ENCODE data around the gene ZSCAN29. TPM values are rescaled to one million over a fixed set of nuclear protein-coding genes. Genes with fewer than 3 reads are reported as not detected.

ZSCAN29 gene
- total RNA-seq, 4 donors from 2014 or later = 25.1 to 33.7 (median 29.8) TPM

DNA sequence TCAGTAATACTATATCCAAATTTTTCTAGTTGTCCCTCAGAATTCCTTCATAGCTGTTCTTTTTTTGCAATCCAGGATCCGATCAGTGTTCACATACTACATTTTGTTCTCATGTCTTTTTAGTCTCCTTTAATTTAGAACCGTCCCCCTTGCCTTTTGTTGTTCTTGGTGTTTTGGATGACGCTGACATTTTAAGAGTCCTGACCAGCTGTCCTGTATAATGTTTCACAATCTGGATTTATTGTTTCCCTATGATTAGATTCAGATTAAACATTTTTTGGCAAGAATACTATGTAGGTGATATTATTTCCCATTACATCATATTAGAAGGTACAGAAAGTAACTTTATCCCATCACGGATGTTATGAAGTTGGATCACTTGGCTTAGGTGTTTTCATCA lies 11.5 kb upstream of the ZSCAN29 start:
- Histone ChIP-seq H3K4me3 (no peak overlapping the region), H3K36me3 (peaks cover 0 to 50% (median 23%) of the 10 kb centered on the region in 4 donors), H3K9me3 (no peaks in the 10 kb centered on the region), H3K27me3 (no peaks in the 10 kb centered on the region), H3K27ac (no peak overlapping the region), H3K4me1 (no peaks in the 10 kb centered on the region)
- in situ Hi-C loops (cut with MboI; ENCODE audit: low pct_ligation_motif_present in 1 of 4, low pct_unique_long_range_greater_than_20kb in 1 of 4, low sequenced_read_pairs in 3 of 4) = no loop called here
- no peak for DNase-seq
- whole genome bisulfite sequencing, 2 donors (ENCODE audit: low coverage in 1 of 2) = 91 to 95% methylated on average over 4 of the region's 4 CpGs
- no peak for TF ChIP-seq POLR2AphosphoS5 (IDR thresholded peaks at IDR 0.05)
- no peak for TF ChIP-seq POLR2A (IDR thresholded peaks at IDR 0.05)
- TF ChIP-seq, protein P1, sequence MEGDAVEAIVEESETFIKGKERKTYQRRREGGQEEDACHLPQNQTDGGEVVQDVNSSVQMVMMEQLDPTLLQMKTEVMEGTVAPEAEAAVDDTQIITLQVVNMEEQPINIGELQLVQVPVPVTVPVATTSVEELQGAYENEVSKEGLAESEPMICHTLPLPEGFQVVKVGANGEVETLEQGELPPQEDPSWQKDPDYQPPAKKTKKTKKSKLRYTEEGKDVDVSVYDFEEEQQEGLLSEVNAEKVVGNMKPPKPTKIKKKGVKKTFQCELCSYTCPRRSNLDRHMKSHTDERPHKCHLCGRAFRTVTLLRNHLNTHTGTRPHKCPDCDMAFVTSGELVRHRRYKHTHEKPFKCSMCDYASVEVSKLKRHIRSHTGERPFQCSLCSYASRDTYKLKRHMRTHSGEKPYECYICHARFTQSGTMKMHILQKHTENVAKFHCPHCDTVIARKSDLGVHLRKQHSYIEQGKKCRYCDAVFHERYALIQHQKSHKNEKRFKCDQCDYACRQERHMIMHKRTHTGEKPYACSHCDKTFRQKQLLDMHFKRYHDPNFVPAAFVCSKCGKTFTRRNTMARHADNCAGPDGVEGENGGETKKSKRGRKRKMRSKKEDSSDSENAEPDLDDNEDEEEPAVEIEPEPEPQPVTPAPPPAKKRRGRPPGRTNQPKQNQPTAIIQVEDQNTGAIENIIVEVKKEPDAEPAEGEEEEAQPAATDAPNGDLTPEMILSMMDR (IDR thresholded peaks at IDR 0.05) = no peak
- TF ChIP-seq EP300 (IDR thresholded peaks at IDR 0.05; ENCODE audit: low read depth) = no peak
- intact Hi-C loops (cut with DNase I; ENCODE audit: low total_unique reads) = no loop called here

DNA sequence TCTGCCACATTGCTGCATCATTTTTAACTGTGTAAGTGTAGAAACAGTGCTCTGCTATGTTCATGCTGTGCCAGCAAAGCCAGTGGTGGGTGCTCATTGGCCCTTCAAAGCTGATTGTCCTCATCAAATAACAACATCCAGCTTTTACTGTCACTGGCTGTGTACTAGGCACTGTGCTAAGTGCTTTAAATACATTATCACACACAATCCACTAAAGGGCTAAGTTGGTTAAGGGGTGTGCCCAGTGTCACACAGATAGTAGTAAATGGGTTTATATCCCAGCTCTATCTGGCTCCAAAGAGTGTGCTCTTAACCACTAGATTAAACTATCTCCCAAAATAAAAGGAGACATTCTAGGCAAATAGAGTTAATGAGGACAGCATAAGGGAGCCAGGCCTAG lies 7.8 kb upstream of the ZSCAN29 start:
- no peak overlapping the region for H3K4me3 ChIP-seq
- TF ChIP-seq EP300 (IDR thresholded peaks at IDR 0.05; ENCODE audit: low read depth) (no peak), POLR2A (IDR thresholded peaks at IDR 0.05) (no peak), POLR2AphosphoS5 (IDR thresholded peaks at IDR 0.05) (no peak)
- TF ChIP-seq, protein P1 (IDR thresholded peaks at IDR 0.05) = no peak
- in situ Hi-C loops (cut with MboI; ENCODE audit: low pct_ligation_motif_present in 1 of 4, low pct_unique_long_range_greater_than_20kb in 1 of 4, low sequenced_read_pairs in 3 of 4) = no loop called here
- no peaks in the 10 kb centered on the region for H3K27me3 ChIP-seq
- H3K27ac ChIP-seq = no peak overlapping the region
- H3K9me3 ChIP-seq = no peaks in the 10 kb centered on the region
- intact Hi-C loops (cut with DNase I; ENCODE audit: low total_unique reads) = no loop called here
- DNase-seq = no peak
- H3K36me3 ChIP-seq = peaks cover 0 to 20% (median 9%) of the 10 kb centered on the region in 4 donors
- H3K4me1 ChIP-seq = no peaks in the 10 kb centered on the region

DNA sequence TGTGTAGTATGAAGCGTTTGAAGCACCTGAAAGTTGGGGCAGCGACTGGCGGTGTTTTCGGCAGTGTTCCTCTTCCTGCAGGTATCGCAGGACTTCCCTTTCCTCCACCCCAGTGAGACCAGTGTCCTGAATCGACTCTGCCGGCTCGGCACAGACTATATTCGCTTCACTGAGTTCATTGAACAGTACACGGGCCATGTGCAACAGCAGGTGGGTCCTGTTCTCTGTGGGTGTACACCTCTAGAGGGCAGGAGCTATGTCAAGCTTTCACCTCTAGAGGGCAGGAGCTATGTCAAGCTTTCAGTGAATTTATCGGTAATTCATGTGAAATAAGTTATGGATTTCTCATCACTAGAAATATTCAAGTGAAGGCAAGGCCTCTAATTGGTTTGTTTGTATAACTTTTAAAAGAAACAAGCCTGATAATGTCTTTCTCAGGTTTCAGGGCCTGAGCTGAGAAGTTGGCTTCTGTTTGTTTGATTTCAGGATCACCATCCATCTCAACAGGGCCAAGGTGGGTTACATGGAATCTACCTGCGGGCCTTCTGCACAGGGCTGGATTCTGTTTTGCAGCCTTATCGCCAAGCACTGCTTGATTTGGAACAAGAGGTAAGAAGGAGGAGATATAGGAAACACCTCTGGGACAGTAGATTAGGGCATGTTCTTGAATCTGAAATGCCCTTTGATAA lies 5.3 kb upstream of the ZSCAN29 start:
- Histone ChIP-seq H3K4me1 (peaks cover 7 to 15% (median 11%) of the 10 kb centered on the region in 4 donors), H3K4me3 (no peak overlapping the region), H3K9me3 (no peaks in the 10 kb centered on the region), H3K36me3 (peaks cover 0 to 10% (median 0%) of the 10 kb centered on the region in 4 donors), H3K27ac (no peak overlapping the region), H3K27me3 (no peaks in the 10 kb centered on the region)
- intact Hi-C loops (cut with DNase I; ENCODE audit: low total_unique reads) (no loop called here), in situ Hi-C loops (cut with MboI; ENCODE audit: low pct_ligation_motif_present in 1 of 4, low pct_unique_long_range_greater_than_20kb in 1 of 4, low sequenced_read_pairs in 3 of 4) (no loop called here)
- DNase-seq = peak; percentile 17
- TF ChIP-seq POLR2AphosphoS5 (IDR thresholded peaks at IDR 0.05) = no peak
- TF ChIP-seq, protein P1 (IDR thresholded peaks at IDR 0.05) = peak; percentile 49 to 66 (median 58)
- WGBS, 2 donors (ENCODE audit: low coverage in 1 of 2) = 81 to 97% methylated on average over 6 to 13 of the region's 13 CpGs

DNA sequence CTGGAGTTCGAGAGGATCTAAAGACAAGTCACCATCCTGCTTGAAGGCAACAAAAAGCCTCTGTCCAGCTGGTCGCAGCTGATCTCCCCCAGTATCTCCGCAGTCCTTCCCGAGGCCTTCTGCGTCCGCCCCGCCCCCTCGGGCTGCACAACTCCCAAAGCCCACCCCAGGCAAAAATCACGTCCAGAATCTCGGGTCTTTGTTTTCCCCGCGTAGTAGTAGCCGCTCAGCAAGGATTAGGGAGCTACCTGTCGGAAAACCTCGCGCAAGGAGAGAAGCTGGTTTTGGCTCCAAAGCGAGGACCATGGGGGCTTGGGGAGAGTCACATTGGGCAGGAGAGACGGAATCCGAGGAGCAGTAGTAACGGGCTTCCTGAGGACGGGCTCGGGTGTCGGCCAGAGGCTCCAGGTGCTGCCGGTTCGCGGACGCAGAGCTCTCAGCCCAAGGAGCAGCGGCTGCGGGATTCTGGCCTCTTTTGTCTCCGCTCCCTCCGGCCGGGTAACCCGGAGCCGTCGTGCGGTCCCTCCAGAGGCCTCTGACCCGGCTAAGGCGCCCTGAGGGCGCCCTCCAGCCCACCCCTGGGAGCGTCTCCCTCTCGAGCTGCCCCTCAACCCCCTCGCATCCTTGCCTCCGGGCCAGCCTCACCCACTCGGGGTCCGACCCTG lies 401 bp downstream of the ZSCAN29 start:
- Histone ChIP-seq H3K27me3 (no peaks in the 10 kb centered on the region), H3K4me3 (peak overlapping the region; percentile 56 to 67 (median 67)), H3K27ac (peak overlapping the region; percentile 80 to 85 (median 81)), H3K4me1 (peaks cover 7 to 32% (median 27%) of the 10 kb centered on the region in 4 donors), H3K36me3 (peaks cover 0 to 12% (median 6%) of the 10 kb centered on the region in 4 donors), H3K9me3 (no peaks in the 10 kb centered on the region)
- no peak for TF ChIP-seq POLR2AphosphoS5 (IDR thresholded peaks at IDR 0.05)
- no peak for TF ChIP-seq POLR2A (IDR thresholded peaks at IDR 0.05)
- TF ChIP-seq, protein P1 (IDR thresholded peaks at IDR 0.05) = no peak
- TF ChIP-seq EP300 (IDR thresholded peaks at IDR 0.05; ENCODE audit: low read depth) = no peak
- peak; percentile 22 for DNase-seq
- WGBS, 2 donors (ENCODE audit: low coverage in 1 of 2) = 4 to 6% methylated on average over 5 to 31 of the region's 45 CpGs
- in situ Hi-C loops (cut with MboI; ENCODE audit: low pct_ligation_motif_present in 1 of 4, low pct_unique_long_range_greater_than_20kb in 1 of 4, low sequenced_read_pairs in 3 of 4) (no loop called here), intact Hi-C loops (cut with DNase I; ENCODE audit: low total_unique reads) (no loop called here)

Data from transverse colon (tissue), 4 donors.